HG03097 (cell line): ENCODE measurements around the gene LPIN1.
"Not testable (repeated sequence)": the region's sequence is repeated elsewhere in the genome, so short reads cannot be mapped to it uniquely, and the experiment has no call there.

Experiments used
- ATAC-seq: cut with Tn5 transposase; IDR thresholded peaks from one replicate; pipeline ENCODE4 v1.9.1; 2021; ENCODE audit not compliant: unreplicated experiment, low FRiP score

The LPIN1 gene

DNA sequence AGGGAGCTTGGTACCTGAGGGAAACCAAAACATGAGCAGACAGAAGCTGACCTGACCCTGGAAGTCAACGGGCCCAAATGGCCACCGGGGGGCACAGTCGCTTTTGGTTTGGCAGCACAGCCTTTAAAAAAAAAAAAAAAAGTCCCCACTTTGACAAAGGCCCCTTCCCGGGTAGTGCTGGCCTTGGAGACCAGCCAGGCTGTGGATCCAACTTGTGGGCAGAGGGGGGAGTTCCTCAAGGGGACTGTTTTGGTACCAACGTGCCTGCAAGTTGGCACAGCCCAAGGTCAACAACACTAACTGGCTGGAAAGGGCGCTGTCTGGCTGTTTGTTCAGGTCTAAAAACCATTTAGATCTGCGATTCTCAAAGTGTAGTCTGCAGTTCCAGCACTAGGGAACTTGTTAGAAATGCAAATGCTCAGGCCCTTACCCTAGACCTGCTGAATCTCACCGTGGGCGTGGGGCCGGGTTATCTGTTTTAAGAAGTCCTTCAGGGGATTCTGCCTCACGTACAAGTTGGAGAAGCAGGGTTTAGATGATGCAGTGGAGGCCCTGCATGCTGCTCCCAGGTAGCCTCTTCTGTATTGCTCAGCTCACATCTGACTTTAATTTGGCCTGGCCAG is 83.0 kb downstream of the LPIN1 start:
- ATAC-seq, result peak; percentile 23

DNA sequence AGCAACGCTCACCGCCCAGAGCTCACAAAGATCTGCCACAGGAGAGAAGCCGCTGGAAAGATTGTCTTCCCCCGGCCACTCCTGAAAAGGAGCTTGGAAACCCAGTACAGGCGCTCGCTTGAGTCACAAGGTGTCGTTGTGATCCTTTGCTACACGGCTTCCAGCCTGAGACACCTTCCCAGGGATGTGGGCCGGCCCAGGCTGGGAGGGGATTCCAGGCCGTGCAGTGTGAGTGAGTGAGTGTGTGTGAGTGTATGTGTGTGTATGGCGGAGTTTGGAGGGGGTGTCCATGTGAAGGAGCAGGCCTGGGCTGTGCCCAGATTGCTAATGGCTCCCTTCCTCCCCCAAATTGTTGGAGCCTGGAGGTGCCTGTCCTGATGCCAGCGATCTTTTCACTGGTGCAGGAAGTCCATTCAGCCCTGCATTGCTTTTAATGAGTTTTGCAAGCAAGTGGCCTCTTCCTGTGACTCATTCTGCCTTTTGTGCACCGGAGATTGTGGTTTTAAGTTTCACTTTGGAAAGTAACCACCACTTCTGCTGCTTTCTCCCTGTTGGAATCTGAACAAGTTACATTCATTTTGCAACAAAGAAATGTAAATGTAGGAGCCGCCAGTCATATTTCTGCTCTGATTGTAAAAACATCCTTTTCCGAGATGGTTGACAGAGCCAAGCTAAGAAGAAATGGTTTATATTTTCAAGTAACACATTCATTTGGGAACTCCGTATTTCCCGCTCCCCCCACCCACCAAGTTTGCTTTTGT is 83.7 kb downstream of the LPIN1 start:
- peak; percentile 80 for ATAC-seq

DNA sequence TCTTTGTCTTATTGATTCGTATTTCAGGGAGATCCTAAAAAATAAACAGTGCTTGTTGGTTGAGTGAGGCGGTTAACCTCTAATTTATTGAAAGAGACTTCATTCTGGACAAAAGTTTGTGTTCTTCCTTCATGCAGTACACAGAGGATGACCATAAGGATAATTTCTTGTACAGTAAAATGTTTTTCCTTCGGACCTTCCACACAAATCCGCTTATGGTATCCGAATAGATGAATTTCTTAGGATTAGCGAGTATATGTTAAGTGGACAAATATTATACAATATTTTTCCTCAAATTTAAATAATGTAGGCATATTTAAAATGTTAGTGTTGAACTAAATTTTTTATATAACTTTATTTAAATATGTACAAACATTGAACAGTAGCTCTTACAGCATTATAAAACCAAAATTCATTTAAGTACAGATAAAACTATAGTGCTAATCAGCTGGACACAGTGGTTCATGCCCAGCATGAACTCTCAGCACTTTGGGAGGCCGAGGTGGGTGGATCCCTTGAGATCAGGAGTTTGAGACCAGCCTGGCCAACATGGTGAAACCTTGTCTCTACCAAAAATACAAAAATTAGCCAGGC is 84.4 kb downstream of the LPIN1 start:
- ATAC-seq, result no peak

DNA sequence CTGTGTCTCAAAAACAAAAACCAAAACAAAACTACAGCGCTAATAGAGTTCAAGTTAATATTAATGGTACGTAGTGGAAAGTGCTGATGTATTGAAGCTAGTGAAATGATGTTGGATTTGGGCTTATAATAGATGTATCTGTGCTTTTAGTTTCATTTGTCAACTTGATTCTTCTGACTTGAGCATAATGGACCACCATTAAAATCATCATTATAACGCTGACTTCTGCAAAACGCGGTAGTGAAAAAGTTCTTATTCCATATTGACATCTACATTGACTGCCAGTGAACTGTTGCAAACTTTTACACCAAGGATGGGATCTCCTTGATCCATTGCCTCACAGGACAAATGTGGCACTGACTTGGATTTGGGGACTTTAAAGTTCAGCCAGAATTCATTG is 85.0 kb downstream of the LPIN1 start:
- no peak for ATAC-seq

DNA sequence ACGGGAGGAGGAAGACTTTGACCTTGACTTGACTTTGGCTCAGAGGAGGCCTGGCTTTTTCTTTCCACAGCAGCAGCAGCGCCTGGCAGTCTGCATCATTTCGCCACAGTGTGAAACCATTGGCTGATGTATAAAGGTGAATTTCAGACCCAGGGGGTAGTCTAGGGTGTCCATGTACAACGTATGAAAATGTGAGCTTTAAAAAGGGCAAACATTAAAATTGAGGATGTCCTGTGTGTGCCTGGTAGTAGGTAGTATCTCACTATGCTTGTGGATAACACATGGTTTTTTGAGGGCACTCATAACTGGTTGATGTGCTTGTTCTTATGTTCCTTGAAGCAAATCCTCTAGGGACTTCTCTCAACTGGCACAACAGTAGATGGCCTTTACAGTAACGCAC is 86.1 kb downstream of the LPIN1 start:
- ATAC-seq, result no peak

DNA sequence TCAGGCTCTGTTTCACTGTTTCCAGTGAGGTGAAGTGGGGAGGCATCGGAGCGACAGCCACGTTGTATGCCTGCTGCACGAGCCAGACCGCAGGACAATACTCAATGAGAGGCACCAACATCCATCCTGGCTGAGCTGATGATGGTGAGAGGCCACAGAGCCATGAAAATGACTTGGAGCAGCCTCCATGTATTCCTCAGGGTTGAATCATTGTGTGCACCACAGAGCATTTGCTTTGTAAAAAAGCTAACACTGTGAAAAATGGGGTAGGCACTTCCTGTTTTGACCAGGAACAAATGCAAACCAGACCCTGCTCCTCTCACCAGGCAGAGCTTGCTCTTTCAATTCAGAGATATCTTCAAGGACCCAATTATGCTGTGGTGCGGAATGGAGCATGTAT is 87.2 kb downstream of the LPIN1 start:
- ATAC-seq, result no peak

DNA sequence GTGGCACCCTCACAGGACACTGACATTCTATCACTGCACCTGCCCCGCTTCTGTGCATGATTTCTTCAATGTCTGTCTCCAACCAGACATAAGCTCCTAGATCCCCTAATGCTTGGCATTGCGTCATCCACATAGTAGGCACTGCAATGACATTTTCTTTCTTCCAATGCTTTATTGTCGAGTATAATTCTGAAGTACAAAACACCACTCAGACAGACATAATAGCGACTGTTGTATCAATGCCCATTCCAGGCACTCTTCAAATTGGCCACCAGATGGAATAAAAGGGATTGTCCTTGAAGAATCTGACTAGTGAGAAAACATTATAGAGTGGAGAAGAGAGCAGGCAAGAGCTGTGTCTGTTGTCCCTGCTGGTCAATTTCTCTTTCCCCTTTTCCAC is 89.0 kb downstream of the LPIN1 start:
- ATAC-seq, result no peak

DNA sequence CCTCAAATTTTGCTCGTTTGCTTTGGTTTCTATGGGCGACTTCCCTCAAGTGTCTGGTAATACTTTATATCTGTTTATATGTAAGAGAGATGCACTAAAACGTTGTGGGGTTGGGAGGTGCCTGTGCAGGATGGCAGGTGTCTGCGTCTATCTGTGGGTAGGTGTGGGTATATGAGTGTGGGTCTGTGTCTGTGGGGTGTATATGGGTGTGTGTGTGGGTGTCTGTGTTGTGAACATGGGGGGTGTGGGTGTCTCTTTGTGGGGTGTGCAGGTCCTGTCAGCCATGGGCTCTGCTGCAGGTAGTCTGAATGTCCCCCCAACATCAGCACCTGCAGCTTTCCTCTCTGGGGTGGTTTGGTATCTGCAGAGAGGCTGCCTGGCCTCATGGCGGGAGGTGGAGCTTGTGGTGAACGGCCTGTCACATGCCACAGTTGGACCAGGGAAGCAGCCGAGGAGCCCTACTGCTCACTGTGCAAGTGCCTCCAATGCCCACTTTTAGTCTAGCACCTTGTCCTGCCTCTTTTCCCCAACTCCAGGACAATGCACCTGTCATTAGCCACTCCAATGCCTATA is 90.3 kb downstream of the LPIN1 start:
- no peak for ATAC-seq

DNA sequence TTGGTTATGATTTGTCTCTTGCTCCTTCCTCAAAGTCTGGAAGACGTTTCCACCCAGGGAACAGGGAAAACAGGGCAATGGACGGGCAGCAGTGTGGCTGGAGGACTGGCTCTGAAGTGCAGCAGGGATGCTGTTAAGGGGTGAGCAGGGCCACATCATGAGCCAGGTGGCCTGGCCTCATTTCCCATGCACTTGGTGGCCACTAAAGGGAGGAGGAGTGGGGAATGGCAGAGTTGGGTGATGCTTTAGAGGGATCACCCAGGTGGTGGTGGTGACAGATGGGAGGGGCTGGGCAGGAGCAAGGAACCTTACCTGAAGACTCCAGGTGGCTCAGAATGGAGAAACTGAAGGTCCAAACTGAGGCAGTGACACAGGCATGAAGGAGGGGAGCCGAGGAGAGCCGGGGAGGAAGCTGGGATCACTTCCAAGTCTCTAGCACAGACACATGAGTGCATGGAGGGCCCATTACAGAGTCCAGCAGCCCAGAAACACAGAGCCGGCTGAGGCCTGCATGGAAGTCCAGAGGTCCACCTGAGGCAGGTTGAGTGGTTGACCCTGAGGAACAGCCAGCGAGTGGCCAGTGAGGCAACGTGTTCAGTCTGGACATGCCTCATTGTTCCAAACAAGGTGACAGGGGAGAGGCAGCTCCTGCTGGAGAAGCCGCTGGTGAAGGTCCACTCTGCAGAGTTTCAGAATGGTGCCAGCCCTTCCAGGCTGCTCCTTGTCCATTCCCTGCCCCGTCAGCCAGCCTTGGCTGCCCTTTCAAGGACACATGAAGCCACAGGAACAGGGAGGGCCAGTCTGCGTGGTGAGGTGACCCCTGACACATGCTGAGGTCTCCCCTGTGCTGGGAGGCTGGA is 91.7 kb downstream of the LPIN1 start:
- ATAC-seq, result no peak

DNA sequence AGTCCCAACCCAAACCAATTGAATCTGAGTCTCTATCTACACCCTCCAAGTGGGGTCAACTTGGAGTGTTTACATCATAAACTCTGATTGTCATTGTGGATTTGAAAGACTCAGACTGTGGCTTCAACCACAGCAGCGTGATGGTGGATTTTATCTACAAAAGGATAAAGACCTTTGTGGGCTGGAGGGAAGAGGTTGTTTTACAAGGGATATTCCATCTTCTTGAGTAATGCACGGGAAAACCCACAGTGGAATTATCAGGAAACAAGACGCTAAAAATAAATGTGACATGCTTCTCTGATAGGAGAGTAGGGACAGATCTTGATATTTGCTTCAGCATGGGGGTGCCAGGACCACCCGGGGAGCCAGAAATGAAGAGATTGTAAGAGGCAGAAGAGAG is 93.5 kb downstream of the LPIN1 start:
- ATAC-seq, result no peak

DNA sequence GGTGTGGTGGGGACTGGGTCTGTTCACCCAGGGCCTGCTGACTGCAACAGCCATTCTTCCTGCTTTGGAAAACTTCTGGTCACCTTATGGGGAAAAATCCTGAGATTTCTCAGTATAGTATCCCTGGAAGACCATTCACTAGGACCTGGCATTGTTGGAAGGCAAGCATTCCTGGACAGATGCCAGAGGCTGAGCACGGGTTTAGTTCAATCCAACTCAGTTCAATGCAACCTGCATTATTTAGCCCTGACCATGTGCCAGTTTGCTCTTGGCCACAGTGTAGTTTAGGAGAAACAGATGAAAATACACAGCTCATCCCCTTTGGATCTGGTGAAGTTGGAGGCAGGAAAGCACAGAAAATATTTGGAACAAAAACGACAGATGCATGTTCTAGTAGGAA is 95.9 kb downstream of the LPIN1 start:
- ATAC-seq, result no peak

DNA sequence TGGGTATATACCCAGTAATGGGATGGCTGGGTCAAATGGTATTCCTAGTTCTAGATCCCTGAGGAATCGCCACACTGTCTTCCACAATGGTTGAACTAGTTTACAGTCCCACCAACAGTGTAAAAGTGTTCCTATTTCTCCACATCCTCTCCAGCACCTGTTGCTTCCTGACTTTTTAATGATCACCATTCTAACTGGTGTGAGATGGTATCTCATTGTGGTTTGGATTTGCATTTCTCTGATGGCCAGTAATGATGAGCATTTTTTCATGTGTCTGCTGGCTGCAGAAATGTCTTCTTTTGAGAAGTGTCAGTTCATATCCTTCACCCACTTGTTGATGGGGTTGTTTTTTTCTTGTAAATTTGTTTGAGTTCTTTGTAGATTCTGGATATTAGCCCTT is 98.4 kb downstream of the LPIN1 start:
- ATAC-seq, result not testable (repeated sequence)

DNA sequence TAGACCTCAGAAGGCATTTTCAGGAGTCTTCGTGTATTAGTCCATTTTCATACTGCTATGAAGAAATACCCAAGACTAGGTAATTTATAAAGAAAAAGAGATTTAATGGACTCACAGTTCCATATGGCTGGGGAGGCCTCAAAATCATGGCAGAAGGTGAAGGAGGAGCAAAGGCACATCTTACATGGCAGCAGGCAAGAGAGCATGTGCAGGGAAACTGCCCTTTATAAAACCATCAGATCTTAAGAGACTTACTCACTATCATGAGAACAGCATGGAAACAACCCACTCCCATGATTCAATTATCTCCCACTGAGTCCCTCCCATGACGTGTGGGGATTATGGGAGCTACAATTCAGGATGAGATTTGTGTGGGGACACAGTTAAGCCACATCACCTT is 101.5 kb downstream of the LPIN1 start:
- not testable (repeated sequence) for ATAC-seq

DNA sequence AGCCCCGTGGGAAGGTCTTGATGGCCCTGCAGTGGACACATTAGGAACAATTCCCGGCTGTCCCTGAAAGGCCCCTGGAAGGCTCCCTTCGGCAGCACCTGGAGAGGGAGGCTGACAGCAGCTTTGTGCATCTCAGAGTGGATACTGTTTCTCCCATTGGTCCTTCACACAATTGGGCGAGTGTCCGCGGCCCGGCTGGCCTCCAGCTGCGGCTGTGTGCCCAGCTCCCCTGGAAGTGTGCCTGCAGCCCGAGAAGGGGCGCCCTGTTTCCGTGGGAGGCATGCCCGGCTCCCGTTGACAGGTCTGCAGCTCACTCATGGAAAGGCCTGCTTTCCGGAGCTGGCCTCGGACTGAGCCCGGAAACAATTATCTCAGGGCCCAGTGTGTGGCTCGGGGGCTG is 103.7 kb downstream of the LPIN1 start:
- no peak for ATAC-seq

DNA sequence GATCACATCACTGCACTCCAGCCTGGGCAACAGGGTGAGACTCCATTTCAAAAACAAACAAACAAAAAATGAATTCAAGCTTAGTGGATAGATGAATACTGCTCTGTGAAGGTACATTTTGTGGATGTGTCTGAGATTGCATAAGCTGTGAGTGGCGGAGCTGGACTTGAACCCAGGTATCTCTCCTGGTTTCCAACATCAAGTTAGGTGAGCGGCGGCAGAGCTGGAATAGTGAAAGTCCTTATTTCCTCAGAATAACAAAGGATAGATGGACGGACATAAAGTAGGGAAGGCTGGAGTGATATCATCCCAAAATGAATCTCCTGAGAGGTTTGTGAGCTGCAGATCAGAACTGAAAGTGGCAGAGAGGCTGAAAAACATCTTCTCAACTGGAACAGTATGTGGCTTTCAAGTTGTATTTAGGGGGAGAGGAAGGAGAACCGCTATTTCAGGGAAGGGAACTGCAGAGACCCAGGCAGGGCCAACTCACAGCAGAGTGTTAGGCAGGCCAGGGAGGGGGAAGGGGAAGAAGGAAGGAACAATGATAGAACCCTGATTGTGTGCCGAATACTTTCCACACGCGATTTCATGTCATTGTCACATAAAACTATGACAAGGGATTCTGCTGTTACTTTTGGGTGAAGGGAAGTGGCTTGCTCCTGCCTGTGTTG is 106.2 kb downstream of the LPIN1 start:
- no peak for ATAC-seq

DNA sequence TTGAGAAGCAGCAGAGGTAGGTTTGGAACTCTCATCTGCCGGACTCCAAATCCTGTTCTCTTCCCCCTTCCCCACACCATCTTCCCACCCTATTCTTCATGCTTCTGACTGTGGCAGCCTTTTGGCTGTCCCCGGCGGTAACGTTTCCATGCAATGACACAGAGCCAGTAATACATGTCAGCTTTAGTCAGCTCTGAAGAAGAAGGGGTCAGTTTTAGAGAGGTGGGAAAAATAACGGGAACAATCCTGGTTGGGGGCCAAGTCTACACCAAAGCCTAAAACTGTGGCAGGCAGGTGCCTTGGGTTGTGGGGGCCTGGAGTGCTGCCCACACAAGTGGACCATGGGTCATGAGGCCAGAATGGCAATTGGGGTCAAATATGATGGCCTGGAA is 106.8 kb downstream of the LPIN1 start:
- ATAC-seq, result no peak

DNA sequence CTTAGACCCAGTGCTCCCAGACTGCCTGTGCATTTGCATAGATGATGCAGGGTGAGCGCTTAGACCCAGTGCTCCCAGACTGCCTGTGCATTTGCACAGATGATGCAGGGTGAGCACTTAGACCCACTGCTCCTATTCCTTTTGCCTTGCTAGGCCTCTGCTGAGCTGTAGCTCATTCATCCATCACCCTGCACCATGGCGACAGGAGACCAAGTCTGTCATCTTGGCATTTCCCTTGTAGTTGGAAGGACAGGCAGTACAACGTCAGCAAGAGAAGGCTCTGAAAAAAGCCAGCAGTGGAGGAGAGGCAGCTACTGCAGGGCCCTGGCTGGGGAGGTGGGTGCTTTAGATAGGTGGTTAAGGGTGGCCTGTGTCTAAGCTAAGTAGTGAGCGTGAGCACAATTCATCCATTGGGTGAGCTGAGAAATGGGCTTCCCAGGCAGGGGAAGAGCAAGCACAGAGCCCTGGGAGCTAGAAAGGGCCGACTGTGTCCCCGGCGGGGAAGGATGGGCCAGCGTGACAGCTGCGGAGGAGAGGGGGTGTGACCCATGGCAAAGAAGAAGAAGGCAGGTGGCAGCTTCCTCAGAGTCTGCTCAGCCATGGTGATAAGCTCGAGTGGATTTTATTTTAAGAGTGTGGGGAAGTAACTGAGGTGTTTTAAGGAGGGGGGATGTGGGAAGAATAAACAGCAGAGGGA is 108.8 kb downstream of the LPIN1 start:
- ATAC-seq, result no peak

DNA sequence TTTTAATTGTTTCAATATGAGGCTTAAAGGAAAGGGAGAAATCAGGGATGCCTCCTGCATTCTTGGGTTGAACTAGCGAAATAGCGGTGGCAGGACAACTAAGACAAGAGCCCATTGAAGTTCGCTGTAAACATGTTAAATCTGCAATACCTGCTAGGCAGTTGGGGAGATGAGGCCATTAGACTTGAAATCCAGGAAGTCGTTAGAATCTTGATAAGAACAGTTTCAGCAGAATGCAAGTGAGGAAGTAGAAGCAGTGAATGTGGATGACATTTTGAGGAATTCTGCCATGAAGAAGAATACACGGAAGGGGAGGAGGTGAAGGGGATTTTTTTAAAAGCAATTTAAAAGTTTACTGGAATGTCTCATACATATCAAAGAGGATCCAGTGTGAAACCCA is 109.7 kb downstream of the LPIN1 start:
- ATAC-seq, result no peak

DNA sequence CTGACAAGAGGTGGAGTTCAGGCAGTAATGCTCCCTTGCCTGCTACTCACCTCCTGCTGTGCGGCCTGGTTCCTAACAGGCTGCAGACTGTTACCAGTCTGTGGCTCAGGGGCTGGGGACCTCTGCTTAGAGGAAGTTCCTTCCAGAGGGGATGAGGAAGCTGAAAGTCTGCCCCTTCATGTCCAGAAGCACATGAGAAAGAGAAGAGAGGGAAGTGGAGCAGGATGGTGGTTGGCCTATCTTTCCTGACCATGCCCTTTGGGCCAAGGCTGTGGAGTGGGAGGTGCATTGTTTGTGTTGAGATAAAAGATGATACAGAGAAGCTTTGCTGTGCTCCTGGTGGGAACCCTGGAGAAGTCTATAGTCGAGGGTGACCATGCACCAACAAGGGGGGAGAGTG is 112.5 kb downstream of the LPIN1 start:
- no peak for ATAC-seq

DNA sequence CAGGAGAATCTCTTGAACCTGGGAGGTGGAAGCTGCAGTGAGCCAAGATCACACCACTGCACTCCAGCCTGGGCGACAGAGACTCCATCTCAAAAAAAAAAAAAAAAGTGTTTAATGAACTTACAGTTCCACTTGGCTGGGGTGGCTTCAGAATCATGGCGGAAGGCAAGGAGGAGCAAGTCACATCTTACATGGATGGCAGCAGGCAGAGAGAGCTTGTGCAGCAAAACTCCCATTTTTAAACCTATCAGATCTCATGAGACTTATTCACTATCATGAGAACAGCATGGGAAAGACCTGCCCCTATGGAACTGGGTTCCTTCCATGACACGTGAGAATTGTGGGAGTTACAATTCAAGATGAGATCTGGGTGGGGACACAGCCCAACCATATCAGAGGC is 113.5 kb downstream of the LPIN1 start:
- ATAC-seq, result not testable (repeated sequence)
